Osteocyte (in vitro differentiated cells): Measurements from ENCODE around the gene METTL27. TPM values are rescaled to one million over a fixed set of nuclear protein-coding genes. Genes with fewer than 3 reads are reported as not detected.
"Not testable (repeated sequence)": the region's sequence is repeated elsewhere in the genome, so short reads cannot be mapped to it uniquely, and the experiment has no call there.

ENCODE experiments used
- DNase-seq: peaks from one replicate; pipeline ENCODE4 v3.0.0; 2021; ENCODE audit warnings: mixed read lengths; ENCODE audit not compliant: unreplicated experiment; ENCODE audit errors: extremely low spot score
- H3K27ac Mint-ChIP-seq: one replicate; pipeline ENCODE4 v1.8.0; 2021; ENCODE audit warnings: mild to moderate bottlenecking, mixed read lengths; ENCODE audit not compliant: unreplicated experiment
- H3K27me3 Mint-ChIP-seq: one replicate; pipeline ENCODE4 v1.8.0; 2021; ENCODE audit warnings: mixed read lengths; ENCODE audit not compliant: unreplicated experiment
- H3K36me3 Mint-ChIP-seq: one replicate; pipeline ENCODE4 v1.8.0; 2021; ENCODE audit warnings: mixed read lengths; ENCODE audit not compliant: unreplicated experiment
- H3K4me1 Mint-ChIP-seq: one replicate; pipeline ENCODE4 v1.8.0; 2021; ENCODE audit warnings: mixed read lengths; ENCODE audit not compliant: unreplicated experiment
- H3K4me3 Mint-ChIP-seq: one replicate; pipeline ENCODE4 v1.8.0; 2021; ENCODE audit warnings: mild to moderate bottlenecking, moderate library complexity, mixed read lengths; ENCODE audit not compliant: unreplicated experiment
- H3K9me3 Mint-ChIP-seq: one replicate; pipeline ENCODE4 v1.8.0; 2021; ENCODE audit warnings: mixed read lengths; ENCODE audit not compliant: unreplicated experiment
- CTCF ChIP-seq: fragments of 200-600 bp; sonication (generic); IDR thresholded peaks from 2 replicates; pipeline ENCODE4 v1.5.0; 2021; ENCODE audit warnings: antibody characterized with exemption, mild to moderate bottlenecking, moderate library complexity
- total RNA-seq: library from RNA; stranded (reverse); gene quantifications from 2 replicates; pipeline ENCODE4 v1.2.1, GENCODE V29; 2021

METTL27 gene
- total RNA-seq, 1 donor from 2014 or later: 2.2 TPM

DNA sequence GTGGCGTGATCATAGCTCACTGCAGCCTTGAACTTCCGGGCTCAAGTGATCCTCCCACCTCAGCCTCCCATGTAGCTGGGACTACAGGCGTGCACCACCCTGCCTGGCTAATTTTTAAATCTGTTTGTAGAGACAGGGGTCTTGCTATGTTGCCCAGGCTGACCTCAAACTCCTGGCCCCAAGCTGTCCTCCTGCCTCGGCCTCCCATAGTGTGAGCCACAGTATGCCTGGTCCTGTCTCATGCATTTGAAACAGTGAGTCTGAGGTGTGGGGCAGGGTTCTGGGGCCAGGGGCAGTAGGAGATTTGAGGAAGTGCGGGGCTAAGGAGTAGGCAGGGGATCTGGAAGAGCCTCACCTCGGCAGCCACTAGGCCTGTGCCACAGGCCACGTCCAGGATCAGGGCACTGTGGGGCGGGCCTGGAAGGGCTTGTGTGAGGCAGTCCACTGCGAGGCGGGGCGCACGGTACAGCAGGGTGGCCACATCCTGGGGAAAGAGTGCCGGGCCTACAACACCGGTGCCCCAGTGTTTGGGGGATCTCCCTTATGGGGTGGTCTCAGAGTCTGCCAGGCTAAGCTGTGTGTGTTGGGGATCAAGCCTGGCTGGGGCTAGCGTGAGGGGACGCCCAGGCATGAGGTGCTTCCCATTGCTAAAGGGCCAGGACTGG lies 1.5 kb downstream of the METTL27 start:
- Mint-ChIP-seq H3K27ac (no peak overlapping the region), H3K4me3 (peak overlapping the region; percentile 38)

GRCh38 chr7:73839743-73840714 lies 2.3 kb downstream of the METTL27 start:
- Mint-ChIP-seq H3K4me1 (peaks cover 12% of the 10 kb centered on the region), H3K27me3 (no peaks in the 10 kb centered on the region), H3K36me3 (no peaks in the 10 kb centered on the region), H3K9me3 (no peaks in the 10 kb centered on the region), H3K27ac (no peak overlapping the region), H3K4me3 (no peak overlapping the region)
- TF ChIP-seq CTCF: no peak
- no peak for DNase-seq

More for the DNA sequence above, 1.5 kb downstream of the METTL27 start:
- Mint-ChIP-seq H3K4me1 (peaks cover 15% of the 10 kb centered on the region), H3K27me3 (no peaks in the 10 kb centered on the region), H3K36me3 (no peaks in the 10 kb centered on the region), H3K9me3 (no peaks in the 10 kb centered on the region)
- no peak for DNase-seq
- no peak for TF ChIP-seq CTCF

GRCh38 chr7:73839290-73839689 lies 3.0 kb downstream of the METTL27 start:
- no peak overlapping the region for H3K4me3 Mint-ChIP-seq
- TF ChIP-seq CTCF: no peak
- no peaks in the 10 kb centered on the region for H3K27me3 Mint-ChIP-seq
- H3K9me3 Mint-ChIP-seq: no peaks in the 10 kb centered on the region
- no peak overlapping the region for H3K27ac Mint-ChIP-seq
- H3K36me3 Mint-ChIP-seq: no peaks in the 10 kb centered on the region
- H3K4me1 Mint-ChIP-seq: peaks cover 4% of the 10 kb centered on the region
- no peak for DNase-seq

DNA sequence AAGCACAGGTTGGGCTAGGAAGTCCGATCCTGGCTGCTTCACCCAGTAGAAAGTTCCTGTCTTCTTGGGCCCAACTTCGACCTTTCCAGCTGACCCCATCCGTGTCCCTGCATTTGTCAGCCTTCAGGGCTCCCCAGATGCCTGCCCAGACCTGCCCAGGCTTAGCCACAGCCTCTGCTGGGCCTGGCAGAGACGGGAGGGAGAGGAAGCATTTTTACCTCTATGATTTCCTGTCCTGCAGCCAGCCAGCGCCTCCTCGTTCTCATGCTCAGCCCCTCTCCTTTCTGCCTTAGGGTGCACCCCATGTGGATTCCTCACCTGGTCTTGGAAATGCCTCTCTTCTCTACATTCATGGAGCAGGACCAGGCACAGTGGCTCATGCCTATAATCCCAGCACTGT lies 3.7 kb downstream of the METTL27 start:
- Mint-ChIP-seq H3K27ac (no peak overlapping the region), H3K27me3 (no peaks in the 10 kb centered on the region), H3K4me1 (peaks cover 3% of the 10 kb centered on the region), H3K4me3 (no peak overlapping the region), H3K9me3 (no peaks in the 10 kb centered on the region), H3K36me3 (no peaks in the 10 kb centered on the region)
- TF ChIP-seq CTCF: no peak
- DNase-seq: no peak

DNA sequence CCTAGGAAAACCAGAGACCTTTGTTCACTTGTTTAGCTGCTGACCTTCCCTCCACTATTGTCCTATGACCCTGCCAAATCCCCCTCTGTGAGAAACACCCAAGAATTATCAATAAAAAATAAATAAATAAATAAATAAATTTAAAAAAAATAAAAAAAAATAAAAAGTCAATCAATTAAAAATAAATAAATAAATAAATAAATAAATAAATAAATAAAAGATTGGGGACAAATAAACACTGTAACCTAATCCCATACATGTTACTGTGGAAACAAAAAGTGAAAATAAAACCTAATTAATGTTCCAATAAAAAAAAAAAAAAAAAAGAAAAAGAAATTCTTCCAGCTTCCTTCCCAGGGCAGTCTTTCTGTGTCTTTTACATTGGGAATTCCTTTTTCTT lies 5.1 kb downstream of the METTL27 start:
- not testable (repeated sequence) for H3K27ac Mint-ChIP-seq, H3K36me3 Mint-ChIP-seq, DNase-seq, H3K9me3 Mint-ChIP-seq, H3K4me1 Mint-ChIP-seq, H3K27me3 Mint-ChIP-seq, H3K4me3 Mint-ChIP-seq
